GM12801 (cell line): ENCODE data around the gene STAT1.

Source experiments
- CTCF ChIP-seq: IDR thresholded peaks from one replicate; pipeline ENCODE4 v1.5.1; 2011; ENCODE audit warnings: control low read depth; ENCODE audit not compliant: insufficient read length; ENCODE audit errors: extremely low read depth

STAT1 gene

GRCh38 chr2:191013932-191014652 lies at the start of gene STAT1:
STAT1 (minus strand) TSS chr2:191014171; CDS start chr2:191010003, 4,168 bp downstream.
- no peak for TF ChIP-seq CTCF

- TF ChIP-seq CTCF, result no peak
Measured at GRCh38 chr2:191063584-191063983, 49.6 kb upstream of the STAT1 start.

- no peak for TF ChIP-seq CTCF
Measured at GRCh38 chr2:191061381-191061980, 47.5 kb upstream of the STAT1 start.

GRCh38 chr2:191059308-191059707 lies 45.3 kb upstream of the STAT1 start:
- TF ChIP-seq CTCF, result no peak

- no peak for TF ChIP-seq CTCF
Measured at GRCh38 chr2:191056228-191056627, 42.3 kb upstream of the STAT1 start.

GRCh38 chr2:191053256-191053655 lies 39.3 kb upstream of the STAT1 start:
- TF ChIP-seq CTCF, result no peak

- no peak for TF ChIP-seq CTCF
Measured at GRCh38 chr2:191051825-191052778, 38.1 kb upstream of the STAT1 start.
